ENCODE data around the gene XIRP2. TPM values are rescaled to one million over a fixed set of nuclear protein-coding genes. Genes with fewer than 3 reads are reported as not detected.

The XIRP2 gene
- total RNA-seq, 2 experiments from 2014 or later, result not detected

DNA sequence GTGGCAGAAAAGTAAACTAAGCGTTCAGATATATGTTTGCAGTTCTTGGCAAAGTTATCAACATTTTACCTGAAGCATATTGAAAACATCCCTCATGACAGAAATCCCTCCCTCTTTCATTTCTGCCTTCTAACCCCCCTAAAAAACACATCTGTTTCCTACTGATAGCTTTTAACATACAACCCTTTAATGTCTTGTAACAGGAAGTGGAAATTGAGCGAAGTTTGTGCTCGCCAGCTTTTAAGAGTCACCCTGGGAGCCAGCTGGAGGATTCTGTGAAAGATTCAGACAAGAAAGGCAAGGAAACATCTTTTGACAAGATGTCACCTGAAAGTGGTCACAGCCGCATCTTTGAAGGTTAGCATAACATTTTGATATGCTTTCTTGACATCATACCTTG lies 247.4 kb downstream of the XIRP2 start:
- intact Hi-C loops (cut with DNase I, micrococcal nuclease), result no loop called here
- DNase-seq, result no peak

GRCh38 chr2:167136879-167137596 lies 248.8 kb downstream of the XIRP2 start:
- H3K27ac ChIP-seq (ENCODE audit: low read depth in 1 of 2, low read length in 2 of 2), result no peak overlapping the region
- CTCF ChIA-PET, result no interaction called here
- no peaks in the 10 kb centered on the region for H3K4me1 ChIP-seq (ENCODE audit: insufficient read depth, low read length)
- no peaks in the 10 kb centered on the region for H3K9me3 Mint-ChIP-seq
- no peaks in the 10 kb centered on the region for H3K9me3 ChIP-seq (ENCODE audit: control insufficient read depth in 1 of 2, insufficient read depth in 1 of 2, low read length in 2 of 2)
- H3K4me3 Mint-ChIP-seq, result no peak overlapping the region
- no peaks in the 10 kb centered on the region for H3K36me3 Mint-ChIP-seq (ENCODE audit: low read depth)
- no peak for ATAC-seq (ENCODE audit: poor library complexity)
- POLR2A ChIA-PET, result no interaction called here
- H3K27me3 Mint-ChIP-seq, result no peaks in the 10 kb centered on the region
- H3K27ac Mint-ChIP-seq, result no peak overlapping the region
- TF ChIP-seq, protein P1, sequence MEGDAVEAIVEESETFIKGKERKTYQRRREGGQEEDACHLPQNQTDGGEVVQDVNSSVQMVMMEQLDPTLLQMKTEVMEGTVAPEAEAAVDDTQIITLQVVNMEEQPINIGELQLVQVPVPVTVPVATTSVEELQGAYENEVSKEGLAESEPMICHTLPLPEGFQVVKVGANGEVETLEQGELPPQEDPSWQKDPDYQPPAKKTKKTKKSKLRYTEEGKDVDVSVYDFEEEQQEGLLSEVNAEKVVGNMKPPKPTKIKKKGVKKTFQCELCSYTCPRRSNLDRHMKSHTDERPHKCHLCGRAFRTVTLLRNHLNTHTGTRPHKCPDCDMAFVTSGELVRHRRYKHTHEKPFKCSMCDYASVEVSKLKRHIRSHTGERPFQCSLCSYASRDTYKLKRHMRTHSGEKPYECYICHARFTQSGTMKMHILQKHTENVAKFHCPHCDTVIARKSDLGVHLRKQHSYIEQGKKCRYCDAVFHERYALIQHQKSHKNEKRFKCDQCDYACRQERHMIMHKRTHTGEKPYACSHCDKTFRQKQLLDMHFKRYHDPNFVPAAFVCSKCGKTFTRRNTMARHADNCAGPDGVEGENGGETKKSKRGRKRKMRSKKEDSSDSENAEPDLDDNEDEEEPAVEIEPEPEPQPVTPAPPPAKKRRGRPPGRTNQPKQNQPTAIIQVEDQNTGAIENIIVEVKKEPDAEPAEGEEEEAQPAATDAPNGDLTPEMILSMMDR (IDR thresholded peaks at IDR 0.05), result no peak
- intact Hi-C loops (cut with DNase I, micrococcal nuclease), result no loop called here
- H3K36me3 ChIP-seq (ENCODE audit: insufficient read depth, low read length), result no peaks in the 10 kb centered on the region
- DNase-seq, result no peak
- peaks cover 7% of the 10 kb centered on the region for H3K4me1 Mint-ChIP-seq (ENCODE audit: low read depth)
- no peaks in the 10 kb centered on the region for H3K27me3 ChIP-seq (ENCODE audit: control insufficient read depth in 1 of 2, insufficient read depth in 2 of 2, low read length in 2 of 2)
- no peak overlapping the region for H3K4me3 ChIP-seq (ENCODE audit: low read length)

More for the DNA sequence above, 247.4 kb downstream of the XIRP2 start:
- H3K4me1 ChIP-seq (ENCODE audit: insufficient read depth, low read length), result no peaks in the 10 kb centered on the region
- no peak for ATAC-seq (ENCODE audit: poor library complexity)
- no peaks in the 10 kb centered on the region for H3K27me3 Mint-ChIP-seq
- ChIA-PET CTCF (no interaction called here), POLR2A (no interaction called here)
- peaks cover 7% of the 10 kb centered on the region for H3K4me1 Mint-ChIP-seq (ENCODE audit: low read depth)
- H3K27ac Mint-ChIP-seq, result no peak overlapping the region
- no peaks in the 10 kb centered on the region for H3K36me3 Mint-ChIP-seq (ENCODE audit: low read depth)
- H3K4me3 Mint-ChIP-seq, result no peak overlapping the region
- H3K36me3 ChIP-seq (ENCODE audit: insufficient read depth, low read length), result no peaks in the 10 kb centered on the region
- no peak overlapping the region for H3K27ac ChIP-seq (ENCODE audit: low read depth in 1 of 2, low read length in 2 of 2)
- no peaks in the 10 kb centered on the region for H3K9me3 Mint-ChIP-seq
- no peak overlapping the region for H3K4me3 ChIP-seq (ENCODE audit: low read length)
- TF ChIP-seq, protein P1 (IDR thresholded peaks at IDR 0.05), result no peak
- no peaks in the 10 kb centered on the region for H3K9me3 ChIP-seq (ENCODE audit: control insufficient read depth in 1 of 2, insufficient read depth in 1 of 2, low read length in 2 of 2)
- no peaks in the 10 kb centered on the region for H3K27me3 ChIP-seq (ENCODE audit: control insufficient read depth in 1 of 2, insufficient read depth in 2 of 2, low read length in 2 of 2)

GRCh38 chr2:167140330-167140729 lies 252.1 kb downstream of the XIRP2 start:
- H3K4me1 ChIP-seq (ENCODE audit: insufficient read depth, low read length), result no peaks in the 10 kb centered on the region
- Mint-ChIP-seq H3K27me3 (no peaks in the 10 kb centered on the region), H3K9me3 (no peaks in the 10 kb centered on the region), H3K4me1 (ENCODE audit: low read depth) (peaks cover 7% of the 10 kb centered on the region), H3K4me3 (no peak overlapping the region), H3K27ac (no peak overlapping the region), H3K36me3 (ENCODE audit: low read depth) (no peaks in the 10 kb centered on the region)
- TF ChIP-seq, protein P1 (IDR thresholded peaks at IDR 0.05), result no peak
- H3K27me3 ChIP-seq (ENCODE audit: control insufficient read depth in 1 of 2, insufficient read depth in 2 of 2, low read length in 2 of 2), result no peaks in the 10 kb centered on the region
- ChIA-PET CTCF (no interaction called here), POLR2A (no interaction called here)
- H3K4me3 ChIP-seq (ENCODE audit: low read length), result no peak overlapping the region
- intact Hi-C loops (cut with DNase I, micrococcal nuclease), result no loop called here
- no peak overlapping the region for H3K27ac ChIP-seq (ENCODE audit: low read depth in 1 of 2, low read length in 2 of 2)
- ATAC-seq (ENCODE audit: poor library complexity), result no peak
- H3K36me3 ChIP-seq (ENCODE audit: insufficient read depth, low read length), result no peaks in the 10 kb centered on the region
- H3K9me3 ChIP-seq (ENCODE audit: control insufficient read depth in 1 of 2, insufficient read depth in 1 of 2, low read length in 2 of 2), result no peaks in the 10 kb centered on the region
- no peak for DNase-seq

Measured in CD4-positive, alpha-beta T cell (primary cell).